Panc1 (cell line): ENCODE measurements around the gene TLE7. TPM values are rescaled to one million over a fixed set of nuclear protein-coding genes. Genes with fewer than 3 reads are reported as not detected.

Source experiments
- ATAC-seq: fragments of 200-7000 bp; cut with Tn5 transposase; 2 replicates; pipeline ENCODE4 v1.9.1; 2020; ENCODE audit warnings: mild to moderate bottlenecking, moderate library complexity
- BruUV-seq: library from RNA; stranded (reverse); fragments of 400-500 nt; replicated peaks from 2 replicates; lab custom pipeline; 2021; lab: Mats Ljungman, UMichigan
- CTCF ChIA-PET: fragments of 300-600 bp; sonication (Branson Sonifier 250); formaldehyde crosslinking; loops from one replicate; lab custom pipeline; 2022; ENCODE audit warnings: antibody characterized with exemption; lab: Charles Lee
- POLR2A ChIA-PET: fragments of 300-600 bp; sonication (Branson Sonifier 250); formaldehyde crosslinking; loops from one replicate; lab custom pipeline; 2022; ENCODE audit warnings: antibody characterized with exemption; lab: Charles Lee
- DNase-seq: peaks from one replicate; pipeline ENCODE4 v3.0.0-alpha.2; 2010; ENCODE audit warnings: low read depth, low spot score
- H3K27ac ChIP-seq: 2 replicates; pipeline ENCODE4 v1.5.1; 2011; ENCODE audit warnings: mild to moderate bottlenecking, low read length, inconsistent platforms
- H3K27me3 ChIP-seq: fragments of 200-500 bp; sonication (Bioruptor generic); 2 replicates; pipeline ENCODE4 v1.6.0; 2014; ENCODE audit warnings: low read length, inconsistent platforms; ENCODE audit not compliant: control insufficient read depth, insufficient read depth
- H3K36me3 ChIP-seq: fragments of 200-500 bp; sonication (Bioruptor generic); 2 replicates; pipeline ENCODE4 v1.5.1; 2014; ENCODE audit warnings: inconsistent platforms, mild to moderate bottlenecking, low read length, moderate library complexity; ENCODE audit not compliant: control insufficient read depth, insufficient read depth
- H3K4me1 ChIP-seq: 2 replicates; pipeline ENCODE4 v1.5.1; 2011; ENCODE audit warnings: inconsistent platforms, mild to moderate bottlenecking, low read length, moderate library complexity; ENCODE audit not compliant: control insufficient read depth, insufficient read depth
- H3K4me3 ChIP-seq, 2 experiments: 2 replicates each; pipeline ENCODE4 v1.5.1; 2011 to 2012; ENCODE audit warnings: low read depth in 2 of 2, low read length in 2 of 2, mild to moderate bottlenecking in 2 of 2, inconsistent platforms in 1 of 2, moderate library complexity in 1 of 2
- H3K9me3 ChIP-seq: fragments of 200-500 bp; sonication (Bioruptor generic); 2 replicates; pipeline ENCODE4 v1.5.1; 2014; ENCODE audit warnings: low read depth, mild to moderate bottlenecking, inconsistent platforms, low read length, moderate library complexity; ENCODE audit not compliant: control insufficient read depth, insufficient read depth
- CTCF ChIP-seq: fragments of 450-650 bp; IDR thresholded peaks from 2 replicates; pipeline ENCODE4 v1.5.1; 2017; ENCODE audit warnings: mild to moderate bottlenecking
- POLR2AphosphoS5 ChIP-seq: IDR thresholded peaks from 2 replicates; pipeline ENCODE4 v1.6.1; 2012; ENCODE audit warnings: mild to moderate bottlenecking, low read depth, low read length, moderate library complexity
- REST ChIP-seq, 2 experiments: IDR thresholded peaks; 2 replicates each; pipeline ENCODE4 v1.6.1; 2011 to 2012; ENCODE audit warnings: low read depth in 2 of 2, control low read depth in 1 of 2, low read length in 1 of 2, mild to moderate bottlenecking in 1 of 2, moderate library complexity in 1 of 2; ENCODE audit not compliant: insufficient read depth in 1 of 2
- SIN3A ChIP-seq: IDR thresholded peaks from 2 replicates; pipeline ENCODE4 v1.6.1; 2012; ENCODE audit warnings: low read depth, mild to moderate bottlenecking, low read length, moderate library complexity, borderline replicate concordance; ENCODE audit not compliant: insufficient read depth
- TCF7L2 ChIP-seq: IDR thresholded peaks from 2 replicates; pipeline ENCODE4 v1.6.1; 2011; ENCODE audit warnings: mild to moderate bottlenecking, low read depth, low read length, inconsistent platforms
- in situ Hi-C: cut with HindIII; loops from 2 replicates; pipeline ENCODE4 v1.10.0; 2016; ENCODE audit warnings: low sequenced_read_pairs, low pct_unique_long_range_greater_than_20kb
- intact Hi-C: fragments of 100-400 bp; cut with micrococcal nuclease; formaldehyde crosslinking; loops from one replicate; pipeline ENCODE4 v1.10.0; 2022; ENCODE audit not compliant: unreplicated experiment
- total RNA-seq: library from RNA; stranded (reverse); gene quantifications from one replicate; pipeline ENCODE4 v1.2.1, GENCODE V29; 2021; ENCODE audit not compliant: unreplicated experiment

Gene TLE7
- total RNA-seq, 1 experiment from 2014 or later: not detected

GRCh38 chr16:71489122-71489521, 47.3 kb upstream of the TLE7 start, which contains the start of gene ZNF19:
ZNF19 (minus strand) TSS chr16:71489324; CDS start chr16:71482114, 7,210 bp downstream.
- ATAC-seq (no peak), DNase-seq (no peak)
- TF ChIP-seq SIN3A: no peak
- TF ChIP-seq POLR2AphosphoS5: no peak
- TF ChIP-seq TCF7L2: no peak
- TF ChIP-seq CTCF: no peak
- no peak for TF ChIP-seq REST (IDR thresholded peaks at IDR 0.05; ENCODE audit: insufficient read depth in 1 of 2, low read depth in 2 of 2, low read length in 1 of 2)
- in situ Hi-C loops (no loop called here), intact Hi-C loops (no loop called here)
- no TSS peak for BruUV-seq
- POLR2A ChIA-PET: no interaction called here
- no peaks in the 10 kb centered on the region for H3K9me3 ChIP-seq
- H3K27ac ChIP-seq: no peak within 1 kb of the TSS
- CTCF ChIA-PET: no interaction called here
- no peaks in the 10 kb centered on the region for H3K27me3 ChIP-seq
- no peak within 1 kb of the TSS for H3K4me3 ChIP-seq
- no peaks in the 10 kb centered on the region for H3K36me3 ChIP-seq
- H3K4me1 ChIP-seq: no peaks in the 10 kb centered on the region

- no peak for TF ChIP-seq CTCF
- TF ChIP-seq TCF7L2: no peak
- TF ChIP-seq SIN3A: 0 out of 2 replicates have a peak, but pooled peaks have one; percentile 56
- peak; percentile 76 for TF ChIP-seq POLR2AphosphoS5
- no peak for TF ChIP-seq REST (IDR thresholded peaks at IDR 0.05; ENCODE audit: insufficient read depth in 1 of 2, low read depth in 2 of 2, low read length in 1 of 2)
- intact Hi-C loops (loop anchor here (1.0 kb wide), 1 partner anchor 22 kb away; the partner anchor contains the start of gene ZNF23), in situ Hi-C loops (no loop called here)
- Histone ChIP-seq H3K27ac (peak overlapping the region; percentile 77), H3K4me1 (no peaks in the 10 kb centered on the region), H3K4me3 (peak overlapping the region; percentile 83 to 86), H3K27me3 (no peaks in the 10 kb centered on the region), H3K9me3 (no peaks in the 10 kb centered on the region), H3K36me3 (no peaks in the 10 kb centered on the region)
- ChIA-PET POLR2A (interaction anchor here (0.5 kb wide), 1 partner anchor 24 kb away, joined by 3 read pairs; no protein-coding TSS in a partner anchor), CTCF (interaction anchor here (0.6 kb wide), 1 partner anchor 45 kb away, joined by 5 read pairs; no protein-coding TSS in a partner anchor)
- peak; percentile 99 for ATAC-seq
- DNase-seq: no peak
- BruUV-seq: no TSS peak
Observed at GRCh38 chr16:71484006-71484893, 42.4 kb upstream of the TLE7 start.
